ENCODE measurements around the gene SCRT2. TPM values are rescaled to one million over a fixed set of nuclear protein-coding genes. Genes with fewer than 3 reads are reported as not detected.

Gene SCRT2
- total and polyA plus RNA-seq, 2 of the 8 experiments (the other 6 are each of a cell fraction or from before 2014, with no cell fraction given): 0.12 to 0.34 TPM

GRCh38 chr20:623704-624103 lies 51.9 kb downstream of the SCRT2 start:
- no peaks in the 10 kb centered on the region for H3K23me2 ChIP-seq (ENCODE audit: low read depth, low read length)
- no peak overlapping the region for H2AK5ac ChIP-seq (ENCODE audit: low read depth, low read length)
- no peak overlapping the region for H4K8ac ChIP-seq (ENCODE audit: extremely low read depth, insufficient read depth, low read length)
- POLR2A ChIA-PET (ENCODE audit: partially characterized antibody): no interaction called here
- no peak overlapping the region for H4K5ac ChIP-seq (ENCODE audit: insufficient read length, low read depth, low read length)
- H3K79me1 ChIP-seq (ENCODE audit: low read depth, low read length): no peaks in the 10 kb centered on the region
- no peak overlapping the region for H2BK5ac ChIP-seq (ENCODE audit: low read depth, low read length)
- TF ChIP-seq GABPA (IDR thresholded peaks at IDR 0.05; ENCODE audit: borderline replicate concordance, insufficient read depth, low read length) (no peak), KDM1A (IDR thresholded peaks at IDR 0.05; ENCODE audit: borderline replicate concordance, low read length) (no peak), RFX5 (IDR thresholded peaks at IDR 0.05; ENCODE audit: borderline replicate concordance, low read depth, low read length) (no peak), CTCF (IDR thresholded peaks at IDR 0.05; ENCODE audit: control extremely low read depth in 1 of 3, insufficient read depth in 1 of 3, low read depth in 1 of 3, low read length in 3 of 3) (no peak), RXRA (IDR thresholded peaks at IDR 0.05; ENCODE audit: insufficient read depth, low read depth, low read length) (no peak), SP1 (IDR thresholded peaks at IDR 0.05; ENCODE audit: low read depth, low read length) (no peak), YY1 (IDR thresholded peaks at IDR 0.05; ENCODE audit: low read depth, low read length) (no peak), CEBPB (IDR thresholded peaks at IDR 0.05; ENCODE audit: low read depth, low read length) (no peak), BCL11A (IDR thresholded peaks at IDR 0.05; ENCODE audit: low read depth in 2 of 2, low read length in 2 of 2) (no peak), SRF (IDR thresholded peaks at IDR 0.05; ENCODE audit: low read depth, low read length) (no peak)
- no peaks in the 10 kb centered on the region for H3K79me2 ChIP-seq (ENCODE audit: control insufficient read depth in 1 of 2, insufficient read depth in 2 of 2, low read length in 2 of 2)
- no peaks in the 10 kb centered on the region for H4K20me1 ChIP-seq (replicated peaks in 1 of 2; ENCODE audit: control insufficient read depth in 1 of 2, insufficient read depth in 2 of 2, low read length in 2 of 2)
- FAIRE-seq (no peak), DNase-seq (ENCODE audit: low read depth in 1 of 2, low spot score in 2 of 2) (no peak)
- no peaks in the 10 kb centered on the region for H3K36me3 ChIP-seq (ENCODE audit: control insufficient read depth in 2 of 4, insufficient read depth in 4 of 4, low read length in 3 of 4)
- no peak overlapping the region for H3K4me3 ChIP-seq (ENCODE audit: extremely low read depth in 1 of 4, insufficient read depth in 2 of 4, low read depth in 3 of 4, low read length in 4 of 4)
- no peak overlapping the region for H3K27ac ChIP-seq (ENCODE audit: low read depth, low read length)
- no peak overlapping the region for H2AFZ ChIP-seq (ENCODE audit: low read length)
- WGBS, 2 experiments (ENCODE audit: extremely low coverage in 1 of 2, insufficient coverage in 1 of 2, insufficient read length in 1 of 2, insufficient replicate concordance in 2 of 2, low coverage in 1 of 2, low lambda C conversion rate in 2 of 2, missing lambda C conversion rate in 1 of 2): 83% methylated on average over 4 of the region's 4 CpGs; no CpG with 5 or more reads in 1 of the 2 experiments
- no peak overlapping the region for H2BK12ac ChIP-seq (ENCODE audit: low read depth, low read length)
- CTCF ChIA-PET (ENCODE audit: partially characterized antibody): interaction anchor here (0.7 to 3.2 kb wide), 9 partner anchors 8 to 137 kb away, joined by 3 to 10 read pairs (median 3); no protein-coding TSS in a partner anchor
- H3K4ac ChIP-seq (replicated peaks; ENCODE audit: insufficient read length, low read depth, low read length): no peak overlapping the region
- H3K9me3 ChIP-seq (ENCODE audit: insufficient read depth in 2 of 2, low read depth in 1 of 2, low read length in 1 of 2): no peaks in the 10 kb centered on the region
- no peaks in the 10 kb centered on the region; a peak in 1 of 7 replicates for H3K27me3 ChIP-seq (replicated peaks in 1 of 4; ENCODE audit: control insufficient read depth in 3 of 4, extremely low read depth in 1 of 4, insufficient read depth in 3 of 4, low read length in 3 of 4)
- no peak overlapping the region for H2BK120ac ChIP-seq (replicated peaks; ENCODE audit: low read depth, low read length)
- no peak overlapping the region for H2BK20ac ChIP-seq (ENCODE audit: low read length)
- H3K23ac ChIP-seq (ENCODE audit: insufficient read length): no peak overlapping the region
- no peak overlapping the region for H3K18ac ChIP-seq (ENCODE audit: extremely low read depth, low read length)
- H3K9ac ChIP-seq (replicated peaks in 1 of 4; ENCODE audit: extremely low read depth in 1 of 4, low read depth in 3 of 4, low read length in 3 of 4): no peak overlapping the region
- H3K14ac ChIP-seq (ENCODE audit: insufficient read length): no peak overlapping the region
- no peak overlapping the region for H3K4me2 ChIP-seq (ENCODE audit: insufficient read depth in 1 of 2, low read depth in 2 of 2, low read length in 2 of 2)
- 0 out of 7 replicates have a peak, but pooled peaks cover 0 to 5% (median 2%) of the 10 kb centered on the region in 4 experiments for H3K4me1 ChIP-seq (replicated peaks in 1 of 4; ENCODE audit: control insufficient read depth in 3 of 4, insufficient read depth in 4 of 4, low read length in 3 of 4)
- no peak overlapping the region for H3K56ac ChIP-seq (replicated peaks; ENCODE audit: insufficient read length, low read depth, low read length)
- H4K91ac ChIP-seq (replicated peaks; ENCODE audit: insufficient read length, low read length): no peak overlapping the region
- H2BK15ac ChIP-seq (ENCODE audit: low read length): no peak overlapping the region
